ENCODE results near the gene GTSE1. TPM values are rescaled to one million over a fixed set of nuclear protein-coding genes. Genes with fewer than 3 reads are reported as not detected.

GTSE1 gene
- total RNA-seq, 2 experiments from 2014 or later, result 39.4 to 41.4 TPM

GRCh38 chr22:46360097-46360496 lies 63.4 kb downstream of the GTSE1 start:
- POLR2A ChIA-PET, result no interaction called here
- intact Hi-C loops (cut with micrococcal nuclease), result no loop called here
- Mint-ChIP-seq H3K27ac (no peak overlapping the region), H3K4me1 (ENCODE audit: low read depth) (no peaks in the 10 kb centered on the region), H3K9me3 (peaks cover 5% of the 10 kb centered on the region), H3K36me3 (ENCODE audit: low read depth) (peaks cover 28% of the 10 kb centered on the region), H3K27me3 (no peaks in the 10 kb centered on the region), H3K4me3 (no peak overlapping the region)
- ATAC-seq (no peak), DNase-seq (no peak)
- CTCF ChIA-PET, result no interaction called here
- TF ChIP-seq CTCF (IDR thresholded peaks at IDR 0.05), result no peak

GRCh38 chr22:46360891-46361290 lies 64.2 kb downstream of the GTSE1 start:
- no peak for DNase-seq
- intact Hi-C loops (cut with micrococcal nuclease), result no loop called here
- Mint-ChIP-seq H3K9me3 (peaks cover 5% of the 10 kb centered on the region), H3K36me3 (ENCODE audit: low read depth) (peaks cover 24% of the 10 kb centered on the region), H3K27ac (no peak overlapping the region), H3K4me1 (ENCODE audit: low read depth) (no peaks in the 10 kb centered on the region), H3K27me3 (no peaks in the 10 kb centered on the region), H3K4me3 (no peak overlapping the region)
- CTCF ChIA-PET, result no interaction called here
- ATAC-seq, result no peak
- no peak for TF ChIP-seq CTCF (IDR thresholded peaks at IDR 0.05)
- POLR2A ChIA-PET, result interaction anchor here (0.6 kb wide), 1 partner anchor 139 kb away, joined by 3 read pairs; no protein-coding TSS in a partner anchor

- CTCF ChIA-PET, result no interaction called here
- Mint-ChIP-seq H3K9me3 (peaks cover 5% of the 10 kb centered on the region), H3K36me3 (ENCODE audit: low read depth) (peaks cover 24% of the 10 kb centered on the region), H3K4me3 (no peak overlapping the region), H3K27ac (no peak overlapping the region), H3K4me1 (ENCODE audit: low read depth) (no peaks in the 10 kb centered on the region), H3K27me3 (no peaks in the 10 kb centered on the region)
- ATAC-seq (no peak), DNase-seq (no peak)
- intact Hi-C loops (cut with micrococcal nuclease), result no loop called here
- POLR2A ChIA-PET, result no interaction called here
- TF ChIP-seq CTCF (IDR thresholded peaks at IDR 0.05), result no peak
Measured at GRCh38 chr22:46361826-46362202, 65.1 kb downstream of the GTSE1 start.

GRCh38 chr22:46362203-46362933 lies 65.7 kb downstream of the GTSE1 start:
- no peak for DNase-seq
- intact Hi-C loops (cut with micrococcal nuclease), result no loop called here
- H3K27me3 Mint-ChIP-seq, result no peaks in the 10 kb centered on the region
- no peak overlapping the region for H3K4me3 Mint-ChIP-seq
- TF ChIP-seq CTCF (IDR thresholded peaks at IDR 0.05), result no peak
- peaks cover 22% of the 10 kb centered on the region for H3K36me3 Mint-ChIP-seq (ENCODE audit: low read depth)
- peaks cover 5% of the 10 kb centered on the region for H3K9me3 Mint-ChIP-seq
- CTCF ChIA-PET, result no interaction called here
- POLR2A ChIA-PET, result no interaction called here
- no peaks in the 10 kb centered on the region for H3K4me1 Mint-ChIP-seq (ENCODE audit: low read depth)
- no peak for ATAC-seq
- no peak overlapping the region for H3K27ac Mint-ChIP-seq

- intact Hi-C loops (cut with micrococcal nuclease), result no loop called here
- H3K36me3 Mint-ChIP-seq (ENCODE audit: low read depth), result peaks cover 19% of the 10 kb centered on the region
- no peak overlapping the region for H3K4me3 Mint-ChIP-seq
- peaks cover 5% of the 10 kb centered on the region for H3K9me3 Mint-ChIP-seq
- no peak overlapping the region for H3K27ac Mint-ChIP-seq
- H3K4me1 Mint-ChIP-seq (ENCODE audit: low read depth), result peaks cover 2% of the 10 kb centered on the region
- DNase-seq (no peak), ATAC-seq (no peak)
- POLR2A ChIA-PET, result no interaction called here
- H3K27me3 Mint-ChIP-seq, result peaks cover 2% of the 10 kb centered on the region
- no peak for TF ChIP-seq CTCF (IDR thresholded peaks at IDR 0.05)
- CTCF ChIA-PET, result no interaction called here
Measured at GRCh38 chr22:46362934-46363515, 66.4 kb downstream of the GTSE1 start.

All from activated CD8-positive, alpha-beta T cell treated with anti-CD3 and anti-CD28 coated beads for 36 hours (primary cell).